Measurements from ENCODE around the gene IL17RC. TPM values are rescaled to one million over a fixed set of nuclear protein-coding genes. Genes with fewer than 3 reads are reported as not detected.

Gene IL17RC
- total and polyA plus RNA-seq, 2 donors from 2014 or later = 27.5 to 31.5 TPM

GRCh38 chr3:9913601-9914000, 3.3 kb upstream of the IL17RC start:
- no peak for FAIRE-seq
- TF ChIP-seq, protein P1, sequence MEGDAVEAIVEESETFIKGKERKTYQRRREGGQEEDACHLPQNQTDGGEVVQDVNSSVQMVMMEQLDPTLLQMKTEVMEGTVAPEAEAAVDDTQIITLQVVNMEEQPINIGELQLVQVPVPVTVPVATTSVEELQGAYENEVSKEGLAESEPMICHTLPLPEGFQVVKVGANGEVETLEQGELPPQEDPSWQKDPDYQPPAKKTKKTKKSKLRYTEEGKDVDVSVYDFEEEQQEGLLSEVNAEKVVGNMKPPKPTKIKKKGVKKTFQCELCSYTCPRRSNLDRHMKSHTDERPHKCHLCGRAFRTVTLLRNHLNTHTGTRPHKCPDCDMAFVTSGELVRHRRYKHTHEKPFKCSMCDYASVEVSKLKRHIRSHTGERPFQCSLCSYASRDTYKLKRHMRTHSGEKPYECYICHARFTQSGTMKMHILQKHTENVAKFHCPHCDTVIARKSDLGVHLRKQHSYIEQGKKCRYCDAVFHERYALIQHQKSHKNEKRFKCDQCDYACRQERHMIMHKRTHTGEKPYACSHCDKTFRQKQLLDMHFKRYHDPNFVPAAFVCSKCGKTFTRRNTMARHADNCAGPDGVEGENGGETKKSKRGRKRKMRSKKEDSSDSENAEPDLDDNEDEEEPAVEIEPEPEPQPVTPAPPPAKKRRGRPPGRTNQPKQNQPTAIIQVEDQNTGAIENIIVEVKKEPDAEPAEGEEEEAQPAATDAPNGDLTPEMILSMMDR (IDR thresholded peaks at IDR 0.05; ENCODE audit: borderline replicate concordance, extremely low read depth, insufficient read depth) = no peak
- H3K27ac ChIP-seq (ENCODE audit: low read depth in 2 of 2, low read length in 2 of 2) = no peak overlapping the region
- H3K4me1 ChIP-seq (ENCODE audit: control insufficient read depth in 2 of 3, insufficient read depth in 2 of 3, low read depth in 1 of 3, low read length in 3 of 3) = peaks cover 0 to 33% (median 9%) of the 10 kb centered on the region in 3 donors
- no peak overlapping the region for H3K9ac ChIP-seq (ENCODE audit: low read length in 3 of 3)
- DNase-seq = no peak
- H3K9me3 ChIP-seq (ENCODE audit: control insufficient read depth in 2 of 3, insufficient read depth in 1 of 3, low read length in 3 of 3) = no peaks in the 10 kb centered on the region
- H3K36me3 ChIP-seq (ENCODE audit: control insufficient read depth in 2 of 3, insufficient read depth in 3 of 3, low read length in 3 of 3) = no peaks in the 10 kb centered on the region
- H3K4me3 ChIP-seq (ENCODE audit: low read length in 3 of 3) = no peak overlapping the region
- no peaks in the 10 kb centered on the region for H3K27me3 ChIP-seq (ENCODE audit: control insufficient read depth, insufficient read depth, low read length)
- intact Hi-C loops (cut with DNase I) = no loop called here

- H3K4me1 ChIP-seq (ENCODE audit: control insufficient read depth in 2 of 3, insufficient read depth in 2 of 3, low read depth in 1 of 3, low read length in 3 of 3) = peaks cover 0 to 30% (median 5%) of the 10 kb centered on the region in 3 donors
- TF ChIP-seq, protein P1 (IDR thresholded peaks at IDR 0.05; ENCODE audit: borderline replicate concordance, extremely low read depth, insufficient read depth) = no peak
- intact Hi-C loops (cut with DNase I) = no loop called here
- FAIRE-seq (no peak), DNase-seq (no peak)
- no peak overlapping the region for H3K27ac ChIP-seq (ENCODE audit: low read depth in 2 of 2, low read length in 2 of 2)
- H3K27me3 ChIP-seq (ENCODE audit: control insufficient read depth, insufficient read depth, low read length) = no peaks in the 10 kb centered on the region
- no peaks in the 10 kb centered on the region for H3K36me3 ChIP-seq (ENCODE audit: control insufficient read depth in 2 of 3, insufficient read depth in 3 of 3, low read length in 3 of 3)
- no peak overlapping the region for H3K4me3 ChIP-seq (ENCODE audit: low read length in 3 of 3)
- peak overlapping the region in 1 of 3 donors; percentile 30 for H3K9ac ChIP-seq (ENCODE audit: low read length in 3 of 3)
- H3K9me3 ChIP-seq (ENCODE audit: control insufficient read depth in 2 of 3, insufficient read depth in 1 of 3, low read length in 3 of 3) = no peaks in the 10 kb centered on the region
These were observed 2.9 kb upstream of the IL17RC start for GRCh38 chr3:9914011-9914410.

DNA sequence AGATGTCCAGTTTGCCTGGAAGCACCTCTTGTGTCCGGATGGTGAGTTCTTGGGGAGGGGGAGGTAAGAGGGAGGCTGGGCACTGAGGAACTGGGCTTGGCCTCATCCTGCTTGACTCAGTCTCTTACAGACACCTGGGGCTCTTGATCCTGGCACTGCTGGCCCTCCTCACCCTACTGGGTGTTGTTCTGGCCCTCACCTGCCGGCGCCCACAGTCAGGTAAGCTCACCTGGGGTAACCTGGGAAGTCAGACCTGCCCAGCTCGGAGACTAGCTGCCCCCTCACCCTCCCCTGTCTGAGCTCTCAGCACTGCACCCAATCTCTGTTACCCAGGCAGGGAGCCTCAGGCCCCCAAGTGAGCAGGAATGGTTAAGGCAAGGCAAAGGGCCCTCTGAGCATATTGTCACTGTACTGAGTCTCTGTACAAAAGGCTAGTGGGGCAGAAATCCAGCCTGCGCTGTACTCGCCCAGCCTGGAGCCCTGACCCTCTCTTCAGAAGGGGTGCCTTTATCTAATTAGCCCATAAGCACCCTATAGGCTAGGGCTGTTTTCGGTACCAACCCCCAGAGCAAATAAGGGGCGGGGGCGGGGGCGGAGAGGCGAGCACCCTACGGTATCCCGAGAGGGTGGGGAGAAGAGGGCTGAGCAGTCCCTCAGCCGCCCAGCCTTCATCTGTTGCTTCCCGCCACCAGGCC, 2.2 kb upstream of the IL17RC start:
- TF ChIP-seq, protein P1 (IDR thresholded peaks at IDR 0.05; ENCODE audit: borderline replicate concordance, extremely low read depth, insufficient read depth) = no peak
- peak overlapping the region in 1 of 3 donors; percentile 30 for H3K9ac ChIP-seq (ENCODE audit: low read length in 3 of 3)
- DNase-seq (no peak), FAIRE-seq (no peak)
- H3K9me3 ChIP-seq (ENCODE audit: control insufficient read depth in 2 of 3, insufficient read depth in 1 of 3, low read length in 3 of 3) = no peaks in the 10 kb centered on the region
- H3K4me1 ChIP-seq (ENCODE audit: control insufficient read depth in 2 of 3, insufficient read depth in 2 of 3, low read depth in 1 of 3, low read length in 3 of 3) = peaks cover 0 to 30% (median 2%) of the 10 kb centered on the region in 3 donors
- H3K27me3 ChIP-seq (ENCODE audit: control insufficient read depth, insufficient read depth, low read length) = no peaks in the 10 kb centered on the region
- intact Hi-C loops (cut with DNase I) = no loop called here
- peak overlapping the region in 1 of 3 donors; percentile 76 for H3K4me3 ChIP-seq (ENCODE audit: low read length in 3 of 3)
- H3K36me3 ChIP-seq (ENCODE audit: control insufficient read depth in 2 of 3, insufficient read depth in 3 of 3, low read length in 3 of 3) = no peaks in the 10 kb centered on the region
- H3K27ac ChIP-seq (ENCODE audit: low read depth in 2 of 2, low read length in 2 of 2) = peak overlapping the region; percentile 25 to 41

Measured in kidney (tissue), 14 donors.